ENCODE results near the gene SHMT2.

GRCh38 chr12:57195186-57195585 is 34.3 kb upstream of the SHMT2 start:
- no peak for TF ChIP-seq FOSL2 (CRISPR knock-in tag; IDR thresholded peaks at IDR 0.05)
- no peak for TF ChIP-seq JUND (CRISPR knock-in tag; IDR thresholded peaks at IDR 0.05)
- no peak for TF ChIP-seq CBX5 (CRISPR knock-in tag; IDR thresholded peaks at IDR 0.05; ENCODE audit: borderline replicate concordance)
- no peak for TF ChIP-seq RNF219 (CRISPR knock-in tag; IDR thresholded peaks at IDR 0.05)
- no peak for TF ChIP-seq CAMTA2 (CRISPR knock-in tag; IDR thresholded peaks at IDR 0.05; ENCODE audit: borderline replicate concordance)
- TF ChIP-seq YY1 (IDR thresholded peaks at IDR 0.05; ENCODE audit: insufficient read depth, insufficient replicate concordance, low read depth, low read length) = no peak
- no peak for TF ChIP-seq CHD2 (IDR thresholded peaks at IDR 0.05; ENCODE audit: low read depth, low read length)
- no peak for TF ChIP-seq TRIM24 (CRISPR knock-in tag; IDR thresholded peaks at IDR 0.05)
- TF ChIP-seq TARDBP (CRISPR knock-in tag; IDR thresholded peaks at IDR 0.05) = no peak
- no peak for TF ChIP-seq ZNF451 (CRISPR knock-in tag; IDR thresholded peaks at IDR 0.05)
- no peak for TF ChIP-seq ZBTB7A (CRISPR knock-in tag; IDR thresholded peaks at IDR 0.05)
- TF ChIP-seq CTCF (CRISPR knock-in tag; IDR thresholded peaks at IDR 0.05) = no peak
- no peak for TF ChIP-seq FOXM1 (CRISPR knock-in tag; IDR thresholded peaks at IDR 0.05)

All from HepG2 (cell line).